Measurements from ENCODE around the gene TMEM108. TPM values are rescaled to one million over a fixed set of nuclear protein-coding genes. Genes with fewer than 3 reads are reported as not detected.

Gene TMEM108
- total and polyA plus RNA-seq, 10 of the 15 experiments (the other 5 are each of a cell fraction or from before 2014, with no cell fraction given): 0.02 to 0.58 (median 0.12) TPM; not detected in 5

DNA sequence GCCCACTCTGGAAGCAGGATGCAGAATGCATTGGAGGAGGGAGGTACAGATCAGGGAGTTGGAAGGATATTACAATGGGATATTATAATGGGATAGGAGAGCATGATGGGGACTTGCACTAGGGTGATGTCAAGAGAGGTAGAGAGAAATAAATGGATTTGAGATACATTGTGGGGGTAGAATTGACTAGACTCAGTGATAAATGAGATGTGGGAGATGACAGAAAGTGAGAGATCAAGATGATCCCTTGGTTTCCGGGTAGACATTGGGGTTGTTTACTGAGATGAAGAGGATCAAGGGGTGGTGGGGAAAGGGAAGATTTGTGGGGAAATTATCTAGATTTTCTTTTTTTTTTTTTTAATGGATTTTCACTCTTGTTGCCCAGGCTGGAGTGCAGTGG lies 404.3 kb downstream of the TMEM108 start:
- Histone ChIP-seq H3K4me2 (ENCODE audit: control insufficient read depth, insufficient read depth) (peak overlapping the region; percentile 90), H3K9ac (ENCODE audit: control insufficient read depth, insufficient read depth, low read length) (no peak overlapping the region), H3K36me3 (ENCODE audit: control insufficient read depth in 2 of 2, insufficient read depth in 2 of 2, low read length in 1 of 2) (no peaks in the 10 kb centered on the region), H2AFZ (ENCODE audit: control insufficient read depth, low read depth, low read length) (no peak overlapping the region), H3K27me3 (replicated peaks in 1 of 2; ENCODE audit: control insufficient read depth in 2 of 2, insufficient read depth in 2 of 2, low read length in 1 of 2) (no peaks in the 10 kb centered on the region), H3K4me1 (ENCODE audit: control insufficient read depth, insufficient read depth, low read length) (peaks cover 50% of the 10 kb centered on the region), H3K9me3 (replicated peaks; ENCODE audit: control insufficient read depth, insufficient read depth, low read length) (peaks cover 4% of the 10 kb centered on the region; the same call in 2 of the 3 replicates), H3K79me2 (ENCODE audit: control insufficient read depth, insufficient read depth, low read length) (no peaks in the 10 kb centered on the region), H4K20me1 (ENCODE audit: control insufficient read depth, insufficient read depth) (no peaks in the 10 kb centered on the region), H3K27ac (ENCODE audit: control insufficient read depth, insufficient read depth) (peak overlapping the region; percentile 71), H3K4me3 (peak overlapping the region; percentile 48; the same call in 1 of the 2 replicates)
- no TSS peak for BruUV-seq (replicated peaks)
- in situ Hi-C loops (cut with MboI): no loop called here
- ChIA-PET RAD21 (ENCODE audit: unreplicated experiment) (interaction anchor here (1.6 to 3.2 kb wide), 3 partner anchors 33 to 132 kb away, joined by 3 to 22 read pairs (median 9); partner anchors contain the start of gene CDV3), CTCF (interaction anchor here (1.5 to 2.5 kb wide), 6 partner anchors 15 to 376 kb away, joined by 3 to 10 read pairs (median 8); no protein-coding TSS in a partner anchor), SMC1A (ENCODE audit: uncharacterized antibody, unreplicated experiment) (interaction anchor here (0.9 to 20.4 kb wide), 7 partner anchors 8 to 220 kb away, joined by 3 to 380 read pairs (median 4); no protein-coding TSS in a partner anchor), POLR2A (interaction anchor here (0.7 to 1.6 kb wide), 3 partner anchors 33 to 776 kb away, joined by 3 to 4 read pairs (median 4); partner anchors contain the start of gene CDV3)
- FAIRE-seq (no peak), ATAC-seq (peak; percentile 5; the same call in 2 of the 3 replicates), DNase-seq (ENCODE audit: low read depth, low spot score) (no peak)
- TF ChIP-seq NFIC (IDR thresholded peaks at IDR 0.05; ENCODE audit: low read depth, low read length): 0 out of 2 replicates have a peak, but pooled peaks have one; percentile 38
- TF ChIP-seq CREM (IDR thresholded peaks at IDR 0.05; ENCODE audit: low read depth): peak; percentile 24; the same call in 1 of the 2 replicates
- TF ChIP-seq EED (IDR thresholded peaks at IDR 0.05; ENCODE audit: low read depth): 0 out of 2 replicates have a peak, but pooled peaks have one; percentile 44
- TF ChIP-seq RUNX3 (IDR thresholded peaks at IDR 0.05; ENCODE audit: low read length): peak; percentile 47; the same call in 1 of the 2 replicates
- TF ChIP-seq CREB1 (IDR thresholded peaks at IDR 0.05; ENCODE audit: low read depth): no peak
- no peak for TF ChIP-seq SREBF2 (IDR thresholded peaks at IDR 0.05; ENCODE audit: low read length)
- TF ChIP-seq, protein P1, sequence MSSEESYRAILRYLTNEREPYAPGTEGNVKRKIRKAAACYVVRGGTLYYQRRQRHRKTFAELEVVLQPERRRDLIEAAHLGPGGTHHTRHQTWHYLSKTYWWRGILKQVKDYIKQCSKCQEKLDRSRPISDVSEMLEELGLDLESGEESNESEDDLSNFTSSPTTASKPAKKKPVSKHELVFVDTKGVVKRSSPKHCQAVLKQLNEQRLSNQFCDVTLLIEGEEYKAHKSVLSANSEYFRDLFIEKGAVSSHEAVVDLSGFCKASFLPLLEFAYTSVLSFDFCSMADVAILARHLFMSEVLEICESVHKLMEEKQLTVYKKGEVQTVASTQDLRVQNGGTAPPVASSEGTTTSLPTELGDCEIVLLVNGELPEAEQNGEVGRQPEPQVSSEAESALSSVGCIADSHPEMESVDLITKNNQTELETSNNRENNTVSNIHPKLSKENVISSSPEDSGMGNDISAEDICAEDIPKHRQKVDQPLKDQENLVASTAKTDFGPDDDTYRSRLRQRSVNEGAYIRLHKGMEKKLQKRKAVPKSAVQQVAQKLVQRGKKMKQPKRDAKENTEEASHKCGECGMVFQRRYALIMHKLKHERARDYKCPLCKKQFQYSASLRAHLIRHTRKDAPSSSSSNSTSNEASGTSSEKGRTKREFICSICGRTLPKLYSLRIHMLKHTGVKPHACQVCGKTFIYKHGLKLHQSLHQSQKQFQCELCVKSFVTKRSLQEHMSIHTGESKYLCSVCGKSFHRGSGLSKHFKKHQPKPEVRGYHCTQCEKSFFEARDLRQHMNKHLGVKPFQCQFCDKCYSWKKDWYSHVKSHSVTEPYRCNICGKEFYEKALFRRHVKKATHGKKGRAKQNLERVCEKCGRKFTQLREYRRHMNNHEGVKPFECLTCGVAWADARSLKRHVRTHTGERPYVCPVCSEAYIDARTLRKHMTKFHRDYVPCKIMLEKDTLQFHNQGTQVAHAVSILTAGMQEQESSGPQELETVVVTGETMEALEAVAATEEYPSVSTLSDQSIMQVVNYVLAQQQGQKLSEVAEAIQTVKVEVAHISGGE (CRISPR knock-in tag; IDR thresholded peaks at IDR 0.05): no peak
- TF ChIP-seq JUNB (IDR thresholded peaks at IDR 0.05): peak; percentile 66
- 9% methylated on average over 1 of the region's 1 CpG for WGBS (ENCODE audit: insufficient coverage, insufficient replicate concordance, low lambda C conversion rate, missing lambda C conversion rate)
- intact Hi-C loops (cut with micrococcal nuclease; ENCODE audit: unreplicated experiment): no loop called here

Data from GM12878 (cell line).